Activated CD4-positive, alpha-beta T cell treated with anti-CD3 and anti-CD28 coated beads, Interleukin-2, Interleukin-6, amounts not matched to agents 100 ng/mL and 50 ng/mL, durations not matched to agents 16 hours and 8 hours (primary cell): ENCODE measurements around the gene CLDN3.
"Not testable (repeated sequence)": the region's sequence is repeated elsewhere in the genome, so short reads cannot be mapped to it uniquely, and the experiment has no call there.

ENCODE experiments used
- DNase-seq: peaks from one replicate; pipeline ENCODE4 v3.0.0-alpha.2; 2020

Gene CLDN3

DNA sequence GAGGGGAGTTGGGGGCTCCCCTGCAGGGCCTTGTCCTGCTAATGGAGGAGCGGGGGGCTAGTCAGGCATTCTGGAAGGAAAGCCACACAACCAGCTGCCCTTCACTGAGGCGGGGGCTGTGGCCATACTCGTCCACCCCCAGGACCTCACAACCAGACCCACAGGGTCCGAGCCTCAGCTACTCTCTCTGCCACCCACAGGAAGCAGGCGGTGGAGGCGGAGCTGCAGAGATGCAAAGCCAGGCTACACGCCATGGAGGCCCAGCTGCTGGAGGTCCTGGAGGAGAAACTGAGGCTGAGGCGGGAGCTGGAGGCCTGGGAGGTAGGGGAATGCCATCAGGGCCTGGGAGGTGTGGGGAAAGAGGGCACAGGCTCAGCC, 34.6 kb downstream of the CLDN3 start:
- no peak for DNase-seq

DNA sequence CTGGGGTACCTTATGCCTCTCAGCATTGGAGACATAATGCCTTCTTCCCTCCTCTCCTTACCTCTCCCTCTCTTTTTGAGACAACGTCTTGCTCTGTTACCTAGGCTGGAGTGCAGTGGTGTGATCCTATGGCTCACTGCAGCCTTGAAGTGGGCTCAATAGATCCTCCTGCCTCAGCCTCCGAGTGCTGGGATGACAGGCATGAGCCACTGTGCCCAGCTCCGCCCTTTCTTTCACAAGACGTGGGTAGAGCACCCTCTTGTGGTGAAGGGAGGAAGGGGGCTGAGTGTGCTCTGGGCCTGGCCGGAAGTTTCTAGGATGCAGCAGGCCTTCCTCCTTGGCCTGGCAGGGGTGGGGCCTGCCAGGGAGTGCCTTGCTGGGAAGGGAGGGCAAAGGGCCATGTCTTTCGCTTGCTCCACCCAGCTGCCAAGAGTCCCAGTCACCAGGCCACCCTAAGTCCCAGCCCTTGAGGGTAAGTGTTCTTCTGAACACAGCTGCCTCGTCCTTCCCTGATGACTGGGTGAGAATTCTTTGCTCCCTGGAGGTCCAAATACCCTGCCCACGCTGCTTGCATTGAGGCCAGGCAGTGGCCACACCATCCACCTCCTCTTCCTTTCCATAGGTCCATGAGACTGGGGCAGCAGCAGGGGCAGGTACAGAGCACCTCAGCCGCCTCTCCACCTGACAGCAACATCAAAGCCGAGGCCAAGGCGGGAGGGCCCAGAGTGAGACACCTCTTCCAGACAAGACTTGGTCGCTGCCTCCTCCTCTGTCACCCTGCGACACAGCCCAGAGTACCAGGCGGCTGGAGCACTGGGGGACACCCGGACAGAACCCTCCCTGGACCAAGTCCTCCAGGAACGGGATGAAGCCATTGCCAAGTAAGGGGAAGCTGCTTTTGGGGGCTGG, 35.2 kb downstream of the CLDN3 start:
- DNase-seq, result peak; percentile 93

DNA sequence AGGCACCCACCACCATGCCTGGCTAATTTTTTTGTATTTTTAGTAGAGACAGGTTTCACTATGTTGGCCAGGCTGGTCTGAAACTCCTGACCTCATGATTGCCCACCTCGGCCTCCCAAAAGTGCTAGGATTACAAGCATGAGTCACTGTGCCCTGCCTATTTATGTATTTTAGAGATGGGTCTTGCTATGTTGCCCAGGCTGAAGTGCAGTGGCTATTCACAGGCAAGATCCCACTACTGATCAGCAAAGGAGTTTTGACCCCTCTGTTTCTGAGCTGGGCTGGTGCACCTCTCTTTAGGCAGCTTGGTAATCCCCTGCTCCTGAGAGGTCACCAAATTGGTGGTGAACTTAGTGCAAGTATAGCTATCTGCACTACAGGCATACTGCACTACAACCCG, 37.7 kb downstream of the CLDN3 start:
- no peak for DNase-seq

DNA sequence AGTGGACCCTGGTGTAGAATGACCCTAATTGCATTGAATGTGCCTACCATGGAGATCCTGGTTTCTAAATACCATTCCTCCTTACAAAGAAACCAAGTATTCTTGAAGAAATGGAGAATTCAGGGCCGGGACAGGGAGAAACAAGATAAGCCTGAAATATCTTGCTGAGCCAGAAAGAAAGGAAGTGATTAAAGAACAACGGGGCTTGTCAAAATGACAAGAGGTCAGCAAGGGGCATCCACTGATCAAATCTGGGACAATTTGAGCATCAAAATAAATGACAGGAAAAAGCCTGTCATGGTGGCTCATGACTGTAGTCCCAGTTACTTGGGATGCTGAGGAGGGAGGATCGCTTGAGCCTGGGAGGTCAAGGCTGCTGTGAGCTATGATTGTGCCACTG, 39.6 kb downstream of the CLDN3 start:
- no peak for DNase-seq

DNA sequence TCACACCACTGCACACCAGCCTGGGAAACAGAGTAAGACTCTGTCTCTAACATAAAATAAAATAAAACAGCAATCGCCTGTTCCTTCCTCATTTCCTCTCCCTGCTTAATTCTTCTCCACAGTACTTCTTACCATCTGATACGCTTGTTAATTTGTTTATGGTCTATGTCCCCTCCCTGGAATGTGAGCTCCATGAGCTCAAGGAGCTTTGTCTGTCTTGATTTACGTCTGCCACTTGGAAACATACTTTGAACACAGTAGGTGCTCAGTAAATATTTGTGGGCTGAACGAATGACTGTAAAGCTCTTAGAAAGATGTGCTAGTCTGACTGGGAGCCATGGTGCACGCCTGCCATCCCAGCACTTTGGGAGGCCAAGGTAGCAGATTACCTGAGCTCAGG, 41.5 kb downstream of the CLDN3 start:
- no peak for DNase-seq

DNA sequence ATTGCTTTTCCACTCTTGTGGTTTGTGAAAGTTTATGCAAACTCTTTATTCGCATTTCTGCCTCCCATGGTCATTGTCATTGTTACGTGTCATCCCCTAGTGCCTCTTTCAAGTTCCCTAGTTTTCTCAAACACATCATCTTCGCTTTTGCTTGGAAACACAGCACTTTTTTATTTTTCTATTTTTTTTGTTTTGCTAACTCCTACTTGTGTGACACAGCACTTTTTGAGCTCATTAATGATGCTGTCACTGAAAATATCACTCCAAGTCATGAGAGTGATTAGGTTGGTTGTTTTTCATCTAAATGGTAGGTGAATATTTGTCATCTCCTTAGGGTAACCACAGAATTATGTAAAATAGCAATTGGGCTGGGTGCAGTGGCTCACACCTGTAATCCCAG, 42.1 kb downstream of the CLDN3 start:
- no peak for DNase-seq

DNA sequence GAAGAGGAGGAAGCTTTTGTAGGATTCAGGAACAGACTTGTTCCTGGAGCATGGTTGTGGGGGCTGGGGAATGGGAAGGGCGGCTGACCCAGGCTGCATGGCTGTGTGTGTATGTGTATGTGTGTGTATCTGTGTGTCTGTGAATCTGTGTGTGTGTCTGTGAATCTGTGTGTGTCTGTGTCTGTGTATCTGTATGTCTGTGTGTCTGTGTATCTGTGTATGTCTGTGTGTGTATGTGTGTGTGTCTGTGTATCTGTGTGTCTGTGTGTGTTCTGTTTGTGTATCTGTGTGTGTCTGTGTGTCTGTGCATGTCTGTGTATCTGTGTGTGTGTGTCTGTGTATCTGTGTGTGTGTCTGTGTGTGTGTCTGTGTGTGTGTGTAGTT, 44.0 kb downstream of the CLDN3 start:
- DNase-seq, result no peak

DNA sequence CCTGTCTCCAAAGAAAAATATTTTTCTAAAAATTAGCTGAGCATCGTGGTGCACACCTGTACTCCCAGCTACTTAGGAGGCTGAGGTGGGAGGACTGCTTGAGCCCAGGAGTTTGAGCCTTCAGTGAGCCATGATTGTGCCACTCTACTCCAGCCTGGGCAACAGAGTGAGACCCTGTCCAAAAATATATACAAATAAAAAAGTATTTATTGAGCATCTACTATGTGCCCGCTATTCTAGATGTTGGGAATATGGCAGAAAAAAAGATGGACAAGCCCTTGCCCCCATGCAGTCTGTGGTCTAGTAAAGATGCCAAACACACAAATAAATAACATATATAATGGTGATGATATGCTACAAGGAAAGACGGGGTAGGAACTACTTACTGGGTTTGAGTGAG, 46.3 kb downstream of the CLDN3 start:
- DNase-seq, result no peak

DNA sequence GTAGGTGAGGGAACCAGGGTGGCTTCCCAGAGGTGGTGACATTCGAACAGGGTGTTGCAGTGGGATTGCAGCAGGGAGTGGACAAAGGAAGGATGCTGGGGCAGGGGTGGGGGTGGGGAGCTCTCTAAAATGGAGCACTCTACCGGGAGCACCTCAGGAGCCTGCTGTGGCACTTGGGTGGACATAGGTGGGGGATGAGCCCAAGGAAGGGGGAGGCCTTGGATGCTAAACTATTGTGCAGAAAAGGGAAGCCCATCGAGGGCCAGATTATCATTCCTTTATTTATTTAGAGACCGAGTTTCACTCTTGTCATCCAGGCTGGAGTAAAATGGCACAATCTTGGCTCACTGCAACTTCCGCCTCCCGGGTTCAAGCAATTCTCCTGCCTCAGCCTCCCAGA, 47.3 kb downstream of the CLDN3 start:
- DNase-seq, result no peak

DNA sequence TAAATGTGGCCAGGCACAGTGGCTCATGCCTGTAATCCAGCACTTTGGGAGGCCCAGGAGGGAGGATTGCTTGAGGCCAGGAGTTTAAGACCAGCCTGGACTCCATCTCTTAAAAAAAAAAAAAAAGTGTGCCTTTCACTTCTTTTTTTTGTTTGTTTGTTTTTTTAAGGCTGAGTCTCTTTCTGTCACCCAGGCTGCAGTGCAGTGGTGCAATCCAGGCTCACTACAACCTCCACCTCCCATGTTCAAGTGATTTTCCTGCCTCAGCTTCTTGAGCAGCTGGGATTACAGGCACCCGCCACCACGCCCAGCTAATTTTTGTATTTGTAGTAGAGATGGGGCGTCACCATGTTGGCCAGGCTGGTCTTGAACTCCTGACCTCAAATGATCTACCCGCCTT, 47.9 kb downstream of the CLDN3 start:
- not testable (repeated sequence) for DNase-seq

DNA sequence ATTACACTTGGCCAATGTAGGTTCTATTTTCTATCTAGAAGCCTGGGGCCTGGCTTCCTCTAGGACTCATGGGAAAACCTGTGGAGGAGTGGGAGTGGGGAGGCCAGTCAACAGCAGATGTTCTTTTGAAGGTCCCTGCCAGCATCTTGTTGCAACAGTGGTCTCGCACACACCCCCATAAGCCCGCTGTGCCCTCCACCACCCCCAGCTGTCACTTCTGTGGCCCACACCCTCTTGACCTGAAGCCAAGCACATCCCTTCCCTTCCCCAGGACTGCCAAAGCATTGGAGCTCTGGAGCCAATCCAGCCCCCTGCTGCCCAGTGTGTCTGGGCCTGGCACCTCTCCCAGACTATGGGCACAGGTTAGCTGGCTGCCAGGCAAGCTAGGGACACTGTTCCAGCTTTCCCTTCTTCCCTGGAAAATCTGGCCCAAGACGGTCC, 48.7 kb downstream of the CLDN3 start:
- DNase-seq, result no peak

DNA sequence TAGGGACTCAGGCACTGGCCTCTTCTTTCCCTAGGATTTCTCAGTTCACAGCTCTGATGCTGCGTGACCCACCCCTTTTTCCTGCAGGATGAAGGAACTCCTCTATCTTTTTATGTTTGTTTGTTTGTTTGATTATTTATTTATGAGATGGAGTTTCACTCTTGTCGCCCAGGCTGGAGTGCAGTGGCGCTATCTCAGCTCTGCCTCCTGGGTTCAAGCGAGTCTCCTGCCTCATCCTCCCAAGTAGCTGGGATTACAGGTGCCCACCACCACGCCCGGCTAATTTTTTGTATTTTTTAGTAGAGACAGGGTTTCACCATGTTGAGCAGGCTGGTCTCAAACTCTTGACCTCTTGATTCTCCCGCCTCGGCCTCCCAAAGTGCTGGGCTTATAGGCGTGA, 49.6 kb downstream of the CLDN3 start:
- DNase-seq, result not testable (repeated sequence)

DNA sequence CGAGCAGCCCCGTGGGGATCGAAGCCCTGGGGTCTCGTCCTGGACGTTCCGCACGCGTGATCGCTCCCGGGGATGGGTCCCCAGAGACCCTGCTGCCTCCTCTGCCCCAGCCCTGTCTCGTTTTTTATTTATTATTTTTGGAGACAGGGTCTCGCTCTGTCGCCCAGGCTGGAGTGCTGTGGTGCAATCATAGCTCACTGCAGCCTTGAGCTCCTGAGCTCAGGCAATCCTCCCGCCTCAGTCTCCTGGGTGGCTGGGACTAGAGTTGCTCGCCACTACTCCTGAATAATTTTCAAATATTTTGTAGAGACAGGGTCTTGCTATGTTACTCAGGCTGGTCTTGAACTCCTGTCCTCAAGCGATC, 50.3 kb downstream of the CLDN3 start:
- DNase-seq, result no peak
